ENCODE measurements around the gene RPL39.
"Not testable (repeated sequence)": the region's sequence is repeated elsewhere in the genome, so short reads cannot be mapped to it uniquely, and the experiment has no call there.

DNA sequence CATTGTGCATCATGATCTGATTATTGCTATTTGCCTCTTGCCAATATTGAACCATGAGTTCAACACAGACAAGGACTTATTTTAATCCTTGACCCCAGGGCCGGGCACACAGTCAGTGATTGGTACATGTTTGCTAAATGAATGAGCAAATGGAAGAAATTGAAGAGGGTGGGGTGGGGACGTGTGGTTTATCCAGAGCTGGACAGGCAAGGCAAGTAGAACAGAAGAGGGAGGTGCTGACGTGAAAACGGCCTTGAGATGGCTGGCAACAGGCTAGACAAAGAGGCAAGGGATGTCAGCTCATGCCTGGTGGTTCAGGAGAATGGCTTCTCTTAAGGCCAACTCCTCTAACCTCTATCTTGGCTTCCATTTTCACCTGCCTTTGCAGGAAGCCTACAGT, 17.0 kb upstream of the RPL39 start:
- TF ChIP-seq POLR2A, EP300 (IDR thresholded peaks at IDR 0.05): not testable (repeated sequence)
- TF ChIP-seq, protein P1, sequence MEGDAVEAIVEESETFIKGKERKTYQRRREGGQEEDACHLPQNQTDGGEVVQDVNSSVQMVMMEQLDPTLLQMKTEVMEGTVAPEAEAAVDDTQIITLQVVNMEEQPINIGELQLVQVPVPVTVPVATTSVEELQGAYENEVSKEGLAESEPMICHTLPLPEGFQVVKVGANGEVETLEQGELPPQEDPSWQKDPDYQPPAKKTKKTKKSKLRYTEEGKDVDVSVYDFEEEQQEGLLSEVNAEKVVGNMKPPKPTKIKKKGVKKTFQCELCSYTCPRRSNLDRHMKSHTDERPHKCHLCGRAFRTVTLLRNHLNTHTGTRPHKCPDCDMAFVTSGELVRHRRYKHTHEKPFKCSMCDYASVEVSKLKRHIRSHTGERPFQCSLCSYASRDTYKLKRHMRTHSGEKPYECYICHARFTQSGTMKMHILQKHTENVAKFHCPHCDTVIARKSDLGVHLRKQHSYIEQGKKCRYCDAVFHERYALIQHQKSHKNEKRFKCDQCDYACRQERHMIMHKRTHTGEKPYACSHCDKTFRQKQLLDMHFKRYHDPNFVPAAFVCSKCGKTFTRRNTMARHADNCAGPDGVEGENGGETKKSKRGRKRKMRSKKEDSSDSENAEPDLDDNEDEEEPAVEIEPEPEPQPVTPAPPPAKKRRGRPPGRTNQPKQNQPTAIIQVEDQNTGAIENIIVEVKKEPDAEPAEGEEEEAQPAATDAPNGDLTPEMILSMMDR (IDR thresholded peaks at IDR 0.05) = not testable (repeated sequence)

Data from suprapubic skin (tissue), 3 donors.